ENCODE measurements around the gene LGALSL.

The LGALSL gene

GRCh38 chr2:64447317-64448040 is 6.5 kb upstream of the LGALSL start:
- Histone ChIP-seq H3K4me1 (peaks cover 4% of the 10 kb centered on the region), H3K9me3 (ENCODE audit: control insufficient read depth, low read length) (no peaks in the 10 kb centered on the region), H3K27ac (no peak overlapping the region), H3K36me3 (ENCODE audit: control insufficient read depth, insufficient read depth, low read length) (no peaks in the 10 kb centered on the region), H3K27me3 (ENCODE audit: control insufficient read depth, insufficient read depth, low read length) (no peaks in the 10 kb centered on the region), H3K4me2 (ENCODE audit: low read length) (no peak overlapping the region), H3K4me3 (ENCODE audit: low read depth, low read length) (no peak overlapping the region), H2AFZ (no peak overlapping the region), H3K79me2 (peaks cover 8% of the 10 kb centered on the region), H3K9ac (no peak overlapping the region)
- no peak for TF ChIP-seq CTCF (IDR thresholded peaks at IDR 0.05)

- Histone ChIP-seq H2AFZ (no peak overlapping the region), H3K36me3 (ENCODE audit: control insufficient read depth, insufficient read depth, low read length) (no peaks in the 10 kb centered on the region), H3K9ac (no peak overlapping the region), H3K27ac (no peak overlapping the region), H3K9me3 (ENCODE audit: control insufficient read depth, low read length) (no peaks in the 10 kb centered on the region), H3K4me3 (ENCODE audit: low read depth, low read length) (no peak overlapping the region), H3K4me2 (ENCODE audit: low read length) (no peak overlapping the region), H3K79me2 (peaks cover 10% of the 10 kb centered on the region), H3K4me1 (peaks cover 7% of the 10 kb centered on the region), H3K27me3 (ENCODE audit: control insufficient read depth, insufficient read depth, low read length) (no peaks in the 10 kb centered on the region)
- TF ChIP-seq CTCF (IDR thresholded peaks at IDR 0.05), result no peak
These were observed 5.9 kb upstream of the LGALSL start for GRCh38 chr2:64448041-64448426.

- H3K36me3 ChIP-seq (ENCODE audit: control insufficient read depth, insufficient read depth, low read length), result no peaks in the 10 kb centered on the region
- no peak for TF ChIP-seq CTCF (IDR thresholded peaks at IDR 0.05)
- peaks cover 6% of the 10 kb centered on the region for H3K79me2 ChIP-seq
- no peak overlapping the region for H3K27ac ChIP-seq
- H2AFZ ChIP-seq, result no peak overlapping the region
- peaks cover 18% of the 10 kb centered on the region for H3K4me1 ChIP-seq
- H3K9ac ChIP-seq, result no peak overlapping the region
- no peak overlapping the region for H3K4me3 ChIP-seq (ENCODE audit: low read depth, low read length)
- no peaks in the 10 kb centered on the region for H3K27me3 ChIP-seq (ENCODE audit: control insufficient read depth, insufficient read depth, low read length)
- H3K9me3 ChIP-seq (ENCODE audit: control insufficient read depth, low read length), result no peaks in the 10 kb centered on the region
- no peak overlapping the region for H3K4me2 ChIP-seq (ENCODE audit: low read length)
These were observed 2.9 kb upstream of the LGALSL start for GRCh38 chr2:64451051-64451450.

GRCh38 chr2:64454386-64455332 is 697 bp downstream of the LGALSL start:
- H3K79me2 ChIP-seq, result peaks cover 6% of the 10 kb centered on the region
- H3K4me2 ChIP-seq (ENCODE audit: low read length), result peak overlapping the region; percentile 93
- no peak for TF ChIP-seq CTCF (IDR thresholded peaks at IDR 0.05)
- H3K9ac ChIP-seq, result peak overlapping the region; percentile 81
- H3K27me3 ChIP-seq (ENCODE audit: control insufficient read depth, insufficient read depth, low read length), result no peaks in the 10 kb centered on the region
- H3K9me3 ChIP-seq (ENCODE audit: control insufficient read depth, low read length), result no peaks in the 10 kb centered on the region
- H3K4me3 ChIP-seq (ENCODE audit: low read depth, low read length), result peak overlapping the region; percentile 72
- H3K4me1 ChIP-seq, result peaks cover 18% of the 10 kb centered on the region
- no peaks in the 10 kb centered on the region for H3K36me3 ChIP-seq (ENCODE audit: control insufficient read depth, insufficient read depth, low read length)
- H3K27ac ChIP-seq, result peak overlapping the region; percentile 100
- H2AFZ ChIP-seq, result peak overlapping the region; percentile 86
